ENCODE data around the gene AMOT.

Gene AMOT

DNA sequence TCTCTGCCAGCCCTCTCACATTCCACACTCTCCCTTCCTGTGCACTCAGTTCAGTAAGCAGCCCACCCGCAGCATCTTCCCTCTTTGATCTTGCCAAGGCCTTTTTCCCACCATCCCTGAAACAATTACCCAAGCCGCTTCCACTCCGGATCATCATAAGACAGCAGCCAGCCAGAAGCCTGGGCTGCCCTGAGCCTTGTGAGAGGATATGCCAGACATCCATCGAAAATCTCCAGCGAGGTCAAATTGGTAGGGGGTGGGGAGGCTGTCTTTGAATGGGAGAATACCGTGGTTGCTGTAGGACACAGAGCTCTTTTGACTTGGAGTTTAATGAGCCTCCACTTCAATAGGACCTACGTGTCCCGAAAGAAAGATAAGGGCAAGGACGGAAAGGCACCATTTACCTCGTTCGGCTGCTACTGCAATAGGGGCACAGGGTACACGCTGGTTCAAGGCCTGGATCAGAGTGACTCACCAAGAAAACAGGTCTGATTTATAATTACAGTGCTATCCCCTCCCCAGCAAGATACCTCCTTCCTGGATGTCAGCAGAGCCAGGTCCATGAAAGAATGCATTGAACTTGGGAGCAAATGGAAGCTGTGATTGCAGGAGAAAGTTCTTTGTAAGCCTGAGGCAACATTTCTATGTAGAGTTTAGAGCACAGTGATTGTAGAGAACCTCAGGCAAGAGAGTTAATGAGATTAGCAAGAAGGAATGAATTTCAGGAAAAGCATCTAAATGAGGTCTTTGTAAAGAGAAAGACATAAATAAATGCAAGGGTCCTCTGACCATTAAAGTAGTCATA lies 39.5 kb downstream of the AMOT start:
- DNase-seq: no peak

DNA sequence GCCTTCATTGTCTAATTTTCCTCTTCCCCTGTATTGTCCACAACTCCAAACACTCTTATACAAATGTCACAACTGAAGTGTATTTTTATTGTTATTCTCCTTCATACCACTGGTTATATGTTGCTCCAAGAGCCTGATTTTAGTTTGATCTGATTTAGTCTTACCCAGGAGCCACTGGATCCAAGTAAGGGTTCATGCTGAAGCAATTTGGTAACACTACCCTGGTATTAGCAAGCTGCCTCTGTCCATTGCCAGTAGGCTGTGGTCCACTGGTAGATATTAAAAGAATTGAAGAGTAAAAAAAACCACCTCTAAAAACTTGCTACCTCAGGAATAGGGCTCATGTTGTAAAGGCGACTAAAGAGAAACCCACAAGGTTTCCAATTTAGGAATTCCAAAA lies 41.2 kb downstream of the AMOT start:
- no peak for DNase-seq

DNA sequence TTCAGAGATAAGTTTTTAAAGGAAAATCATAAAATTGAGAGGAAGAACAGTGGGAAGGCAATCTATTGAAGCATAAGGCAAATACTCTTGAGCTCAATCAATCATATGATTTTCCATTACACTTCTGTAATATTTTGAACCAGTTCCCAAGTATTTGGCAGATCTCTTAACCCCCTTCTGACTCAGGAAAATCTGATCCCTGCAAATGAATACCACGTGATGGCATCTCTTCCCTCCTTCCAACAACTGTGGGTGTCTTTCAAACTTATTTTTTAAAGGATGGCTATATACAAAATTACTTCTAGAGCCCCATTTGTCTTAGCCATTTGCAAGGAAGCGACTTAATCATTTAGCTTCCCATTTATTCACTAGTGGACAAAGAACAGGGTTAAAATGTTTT lies 41.9 kb downstream of the AMOT start:
- DNase-seq: no peak

DNA sequence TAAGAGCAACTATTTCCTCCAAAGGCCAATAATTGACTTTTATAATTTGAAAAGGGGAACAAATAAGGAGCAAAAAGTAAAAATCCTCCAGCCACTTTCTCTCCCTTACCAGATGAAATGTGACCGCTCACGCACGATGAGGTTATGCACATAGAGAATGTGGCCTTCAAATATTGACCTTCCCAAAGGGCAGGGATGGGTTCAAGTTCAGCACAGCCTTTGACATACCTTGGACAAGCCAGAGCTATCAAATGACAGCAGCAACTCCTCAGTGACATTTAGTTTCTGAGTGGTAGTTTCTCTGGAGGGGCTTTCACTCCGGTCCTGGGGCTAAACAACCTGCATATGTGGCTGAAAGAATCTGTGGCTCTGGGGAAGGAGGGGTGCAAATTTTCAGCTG lies 50.7 kb downstream of the AMOT start:
- no peak for DNase-seq

DNA sequence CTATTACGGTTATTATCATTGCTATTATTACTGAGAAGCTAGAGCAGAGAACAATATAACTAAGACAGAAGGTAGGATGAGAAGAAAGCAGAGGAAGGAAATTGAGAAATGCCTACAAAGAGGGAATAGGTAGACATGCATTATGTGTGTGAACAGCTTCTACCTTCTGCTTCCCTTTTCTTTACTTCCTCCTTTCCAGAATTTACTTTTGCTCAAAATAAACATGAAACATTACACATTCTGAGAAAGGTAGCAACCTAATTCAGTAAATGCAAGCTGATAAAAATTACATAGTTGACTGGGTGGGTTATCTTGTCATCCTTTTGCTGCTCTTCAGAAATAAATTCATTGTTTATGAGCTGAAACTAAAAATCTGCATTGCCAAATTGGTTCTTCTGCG lies 54.6 kb downstream of the AMOT start:
- no peak for DNase-seq

DNA sequence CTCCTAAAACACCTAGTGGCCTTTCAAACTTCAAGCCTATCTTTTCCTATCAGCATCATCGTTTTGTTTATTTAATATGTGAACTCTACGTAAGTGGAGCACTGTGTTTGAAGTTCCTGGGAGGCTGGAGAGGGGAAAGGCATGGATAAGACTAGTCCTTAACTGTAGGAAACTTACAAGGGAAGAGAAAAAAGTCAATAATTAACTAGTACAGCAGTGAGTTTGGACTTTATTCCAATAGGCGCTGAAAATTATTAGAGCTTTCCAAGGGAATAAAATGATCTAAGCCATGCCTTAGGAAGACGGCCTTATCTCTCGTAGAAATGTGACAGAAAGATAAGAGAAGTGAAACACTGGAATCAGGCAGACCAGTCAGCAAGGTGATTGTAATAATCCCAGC lies 55.3 kb downstream of the AMOT start:
- DNase-seq: no peak

DNA sequence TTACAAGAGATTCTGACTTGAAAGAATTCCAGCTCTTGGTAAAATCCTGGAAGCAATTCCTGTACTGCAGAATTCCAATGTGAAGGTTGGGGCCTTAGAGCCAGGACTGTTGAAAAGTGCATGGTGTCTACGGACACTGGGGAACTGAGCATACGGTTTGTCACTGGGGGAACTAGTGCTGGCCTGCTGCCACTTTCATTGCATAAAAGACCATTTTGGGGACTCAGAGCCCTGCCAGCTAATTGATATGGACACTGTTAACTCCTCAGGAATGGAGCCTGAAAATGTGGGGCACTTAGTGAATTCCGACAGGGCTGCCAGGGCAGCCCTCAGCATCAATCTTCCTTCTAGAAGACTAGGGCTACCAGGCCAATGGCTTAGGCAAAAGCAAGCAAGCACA lies 55.9 kb downstream of the AMOT start:
- DNase-seq: no peak

DNA sequence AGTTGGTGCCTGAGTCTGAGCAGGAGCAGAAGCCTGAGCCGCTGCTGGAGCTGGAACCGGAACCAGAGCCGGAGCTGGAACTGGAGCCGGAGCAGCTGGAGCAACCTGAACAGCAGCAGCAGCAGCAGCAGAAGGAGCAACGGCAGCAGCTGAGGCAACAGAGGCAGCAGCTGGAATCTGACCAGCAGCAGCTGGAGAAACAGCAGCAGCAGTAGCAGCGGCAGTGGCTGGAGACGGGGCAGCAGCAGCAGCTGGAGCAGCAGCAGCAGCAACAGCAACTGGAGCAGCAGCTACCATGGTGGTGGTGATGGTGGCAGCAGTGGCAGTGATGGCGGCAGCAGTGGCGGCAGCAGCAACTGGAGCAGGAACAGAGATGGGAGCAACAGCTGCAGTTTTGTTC lies 61.5 kb downstream of the AMOT start:
- no peak for DNase-seq

DNA sequence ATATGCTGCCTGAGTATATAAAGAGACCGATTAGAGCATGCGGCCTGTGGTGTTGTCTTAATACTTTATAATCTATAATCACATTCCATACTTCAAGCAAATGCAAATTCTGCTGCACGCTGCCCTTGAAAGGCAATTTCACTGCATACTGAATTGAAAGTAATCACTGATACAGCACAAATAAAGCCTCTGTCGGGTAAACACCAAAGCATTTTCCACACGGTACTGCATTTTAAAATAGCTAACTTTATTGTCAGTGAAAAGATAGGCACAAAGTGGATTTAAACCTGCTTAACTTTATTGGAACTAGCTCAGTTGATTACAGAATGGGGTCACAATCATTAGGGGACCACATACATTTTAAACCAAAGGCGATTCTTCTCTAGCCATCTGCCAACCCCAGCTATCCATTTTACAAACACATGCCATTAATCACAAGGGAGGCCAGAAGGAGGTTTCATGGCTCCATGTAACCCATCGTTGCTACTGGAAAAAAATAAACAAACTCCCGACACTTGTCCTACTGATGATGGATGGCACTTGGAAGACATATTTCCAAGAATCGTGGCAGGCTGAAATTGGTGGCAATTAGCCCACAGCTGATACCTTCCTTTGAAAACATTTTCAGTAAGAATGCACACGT lies 65.9 kb downstream of the AMOT start:
- DNase-seq: no peak

DNA sequence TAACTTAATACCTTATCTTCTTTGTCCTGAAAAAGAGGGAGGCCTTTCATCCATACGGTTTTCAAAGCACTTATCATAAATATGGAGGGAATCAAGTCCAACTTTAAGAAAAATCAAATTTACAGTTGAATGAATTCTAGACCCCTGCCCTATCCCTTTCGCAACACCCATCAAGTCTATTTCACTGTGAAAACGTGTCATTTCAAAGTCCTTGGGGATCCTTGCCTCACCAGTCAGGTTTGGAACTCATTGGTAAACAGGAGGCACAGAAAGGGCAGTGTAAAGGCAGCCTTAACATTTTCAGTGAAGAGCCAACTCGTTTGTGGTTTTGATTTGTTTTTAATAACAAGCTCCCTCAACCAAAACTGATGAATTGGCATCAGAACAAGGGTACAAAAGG lies 66.5 kb downstream of the AMOT start:
- no peak for DNase-seq

DNA sequence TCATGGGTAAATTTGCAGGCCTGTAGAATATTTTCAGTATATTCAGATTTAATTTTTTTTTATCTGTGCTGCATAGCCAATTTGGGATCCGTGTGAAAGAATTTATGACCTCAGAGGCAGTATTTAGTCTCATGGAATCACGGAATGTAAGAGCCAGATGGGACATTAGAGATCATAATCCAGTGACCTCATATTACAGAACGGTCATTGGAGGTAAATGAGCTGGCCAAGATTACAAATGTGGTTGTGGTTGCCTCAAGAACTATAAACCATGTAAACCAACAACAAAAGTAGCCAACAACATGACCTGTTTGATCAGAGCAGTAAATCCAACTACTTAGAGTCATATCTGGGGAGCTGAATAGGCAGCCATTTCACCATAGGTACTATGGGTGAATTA lies 71.6 kb downstream of the AMOT start:
- no peak for DNase-seq

DNA sequence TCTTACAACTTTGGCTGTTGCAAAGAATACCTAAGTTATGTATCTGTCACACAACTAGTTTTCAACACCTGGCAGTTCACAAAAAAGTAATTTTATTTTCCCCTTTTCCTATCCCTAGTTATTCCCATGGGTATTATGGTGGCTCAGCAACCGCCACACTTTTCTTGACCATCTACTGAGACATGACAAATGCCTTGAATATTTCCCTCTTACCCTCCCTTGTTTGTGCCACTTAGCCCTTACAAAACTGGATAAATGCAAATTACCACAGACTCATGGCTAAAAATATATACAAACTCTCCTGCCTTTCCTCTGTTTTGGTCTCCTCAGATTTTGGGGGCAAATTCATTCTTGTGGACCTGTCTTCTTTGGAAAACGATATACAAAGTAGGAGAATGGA lies 72.1 kb downstream of the AMOT start:
- no peak for DNase-seq

DNA sequence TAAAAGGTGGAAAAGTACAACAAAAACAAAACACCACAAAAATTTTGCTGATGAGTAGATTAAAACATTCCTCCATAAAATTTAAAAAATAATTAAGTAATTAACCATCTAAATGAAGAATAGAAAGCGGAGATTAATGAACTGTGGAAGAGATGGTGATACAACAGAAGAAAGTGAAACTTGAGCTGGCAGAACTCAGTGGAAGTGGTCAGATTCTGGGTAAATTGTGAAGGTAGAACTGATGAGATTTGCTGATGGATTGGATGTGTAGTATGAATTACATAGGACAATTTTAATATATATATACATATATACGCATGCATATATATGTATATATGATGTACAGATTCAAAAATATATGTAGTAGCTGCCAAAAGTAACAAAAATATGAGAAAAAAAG lies 73.9 kb downstream of the AMOT start:
- no peak for DNase-seq

DNA sequence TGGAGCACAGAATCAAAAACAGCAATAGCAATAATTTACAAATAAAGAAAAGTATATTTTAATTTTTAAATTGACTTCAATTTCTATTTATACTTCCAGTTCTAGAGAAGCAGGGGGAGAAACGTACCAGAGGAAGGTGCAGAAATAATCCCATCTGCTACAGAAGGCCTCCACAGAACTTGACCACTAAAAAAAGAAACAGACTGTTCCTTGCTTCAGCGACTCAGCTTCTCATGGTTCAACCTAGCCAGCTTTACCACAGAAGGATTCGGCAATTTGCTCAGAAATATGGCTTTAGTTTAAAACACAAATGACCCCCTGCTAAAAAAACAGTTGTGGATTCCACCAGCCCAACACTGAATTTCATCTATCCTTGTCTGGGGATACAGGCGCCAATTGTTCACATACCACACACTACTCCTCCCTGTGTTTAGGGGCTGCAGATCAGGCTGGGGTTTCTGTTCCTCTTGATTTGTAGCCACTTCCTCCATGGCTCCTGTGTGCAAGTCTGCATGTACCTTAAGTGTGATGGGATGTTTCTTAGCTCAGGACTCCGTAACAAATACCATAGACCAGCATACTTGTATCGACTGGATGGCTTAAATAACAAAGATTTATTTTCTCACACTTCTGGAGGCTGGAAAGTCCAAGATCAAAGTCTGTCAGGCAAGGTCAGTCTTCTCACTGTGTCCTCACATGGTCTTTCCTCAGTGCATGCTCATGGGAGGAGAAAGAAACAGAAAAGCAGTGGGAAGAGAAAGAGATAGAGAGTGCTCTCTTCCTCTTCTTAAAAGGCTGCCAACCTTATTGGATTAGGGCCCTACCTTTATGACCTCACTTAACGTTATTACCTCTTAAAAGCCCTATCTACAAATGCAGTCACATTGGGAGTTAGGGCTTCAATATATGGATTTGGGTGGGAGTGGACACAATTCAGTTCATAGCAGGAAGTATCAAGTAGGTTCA lies 79.1 kb downstream of the AMOT start:
- no peak for DNase-seq

DNA sequence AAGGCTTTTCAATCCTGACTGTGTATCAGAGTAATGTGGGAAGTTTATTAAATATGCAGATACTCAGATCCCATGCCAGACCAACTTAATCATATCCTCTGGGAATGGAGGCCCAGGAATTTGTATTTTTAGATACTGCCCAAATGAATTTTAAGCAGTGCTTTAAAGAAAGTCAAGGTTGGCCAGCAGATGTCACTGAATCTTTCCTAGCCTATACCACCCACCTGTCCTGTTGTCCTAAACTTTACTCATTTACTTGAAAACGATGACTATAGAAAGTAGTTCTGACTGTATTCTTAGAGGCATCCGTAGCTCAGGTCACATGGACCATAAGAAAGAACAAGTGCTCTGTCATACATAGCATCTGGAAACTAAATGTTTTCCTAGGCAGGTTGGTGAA lies 79.9 kb downstream of the AMOT start:
- no peak for DNase-seq

DNA sequence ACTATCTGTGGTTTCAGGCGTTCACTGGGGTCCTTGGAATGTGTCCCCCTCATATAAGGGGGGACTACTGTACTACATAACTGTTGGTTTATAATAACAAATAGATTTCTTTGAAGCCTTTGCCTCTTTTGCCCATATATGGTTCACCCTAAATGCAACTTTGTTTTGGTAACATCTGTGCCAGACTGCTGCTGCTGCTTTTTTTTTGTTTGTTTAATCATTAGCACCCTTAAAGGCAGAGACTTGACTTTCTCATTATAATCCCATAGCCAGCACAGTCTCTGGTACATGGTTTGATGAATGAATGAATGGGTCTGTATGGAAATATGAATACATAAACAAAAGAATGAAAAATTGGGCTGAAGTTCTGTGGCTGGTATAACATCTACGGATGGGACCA lies 80.7 kb downstream of the AMOT start:
- no peak for DNase-seq

DNA sequence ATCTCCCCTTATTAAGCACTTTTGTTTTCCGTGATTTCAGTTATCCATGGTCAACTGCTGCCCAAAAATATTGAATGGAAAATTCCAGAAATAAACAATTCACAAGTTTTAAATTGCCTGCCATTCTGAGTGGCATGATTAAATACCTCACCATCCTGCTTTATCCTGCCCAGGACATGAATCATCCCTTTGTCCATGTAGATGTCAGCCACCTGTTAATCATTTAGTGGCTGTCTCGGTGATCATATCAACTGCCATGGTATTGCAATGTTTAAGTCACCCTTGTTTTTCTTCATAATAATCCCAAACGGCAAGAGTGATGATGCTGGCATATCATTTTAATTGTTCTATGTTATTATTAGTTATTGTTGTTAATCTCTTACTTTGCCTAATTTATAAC lies 81.1 kb downstream of the AMOT start:
- no peak for DNase-seq

DNA sequence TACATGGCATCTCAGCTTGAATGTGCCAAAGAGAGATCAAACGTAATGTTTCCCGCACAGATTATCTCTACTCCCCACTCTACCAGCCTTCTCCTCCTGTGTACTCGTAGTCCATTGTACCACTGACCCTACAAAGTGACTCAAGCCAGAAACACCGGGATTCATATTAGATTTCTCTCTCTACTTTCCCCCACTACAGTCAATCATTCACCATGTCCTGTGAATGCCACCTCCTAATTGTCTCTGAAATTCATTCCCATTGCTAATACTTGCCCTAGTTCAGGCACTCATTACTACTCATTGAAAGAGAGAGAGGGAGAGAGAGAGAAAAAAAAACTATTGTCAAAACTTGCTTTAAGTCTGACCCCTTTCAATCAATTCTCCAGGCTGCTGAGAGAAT lies 82.7 kb downstream of the AMOT start:
- no peak for DNase-seq

DNA sequence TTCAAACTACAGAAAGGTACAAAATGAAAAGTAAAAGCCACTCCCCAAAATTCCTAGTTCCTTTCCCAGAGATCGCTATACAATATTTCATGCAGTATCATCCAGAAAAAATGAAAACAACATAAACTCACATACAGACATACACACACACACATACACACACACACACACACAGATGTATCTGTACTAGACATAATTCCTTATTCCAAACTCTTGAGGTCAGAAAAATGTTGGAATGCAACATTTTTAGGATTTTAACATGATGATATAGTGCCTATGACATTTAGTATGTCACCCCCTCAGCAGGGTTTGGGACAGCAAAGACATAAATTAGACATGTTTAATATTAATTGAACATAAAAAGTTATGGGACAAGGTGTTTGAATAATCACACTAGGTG lies 87.5 kb downstream of the AMOT start:
- DNase-seq: no peak

DNA sequence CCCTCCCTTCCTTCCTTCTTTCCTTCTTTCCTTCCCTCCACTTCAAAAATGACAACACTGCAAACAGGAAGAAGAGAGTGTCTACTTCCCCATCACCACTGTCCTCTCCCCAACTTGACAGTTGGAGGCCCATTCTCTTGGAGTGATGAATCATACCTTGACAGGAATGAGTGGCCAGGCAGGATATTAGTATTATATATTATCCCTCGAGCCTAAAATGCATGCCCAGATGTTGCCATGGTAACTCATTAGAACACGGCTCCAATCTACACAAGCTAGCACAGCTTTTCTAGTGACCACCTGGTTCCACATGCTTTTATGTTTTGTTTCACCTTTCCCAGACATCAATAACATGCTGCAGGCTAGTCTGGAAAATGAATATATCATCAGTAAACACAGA lies 89.6 kb downstream of the AMOT start:
- no peak for DNase-seq

DNA sequence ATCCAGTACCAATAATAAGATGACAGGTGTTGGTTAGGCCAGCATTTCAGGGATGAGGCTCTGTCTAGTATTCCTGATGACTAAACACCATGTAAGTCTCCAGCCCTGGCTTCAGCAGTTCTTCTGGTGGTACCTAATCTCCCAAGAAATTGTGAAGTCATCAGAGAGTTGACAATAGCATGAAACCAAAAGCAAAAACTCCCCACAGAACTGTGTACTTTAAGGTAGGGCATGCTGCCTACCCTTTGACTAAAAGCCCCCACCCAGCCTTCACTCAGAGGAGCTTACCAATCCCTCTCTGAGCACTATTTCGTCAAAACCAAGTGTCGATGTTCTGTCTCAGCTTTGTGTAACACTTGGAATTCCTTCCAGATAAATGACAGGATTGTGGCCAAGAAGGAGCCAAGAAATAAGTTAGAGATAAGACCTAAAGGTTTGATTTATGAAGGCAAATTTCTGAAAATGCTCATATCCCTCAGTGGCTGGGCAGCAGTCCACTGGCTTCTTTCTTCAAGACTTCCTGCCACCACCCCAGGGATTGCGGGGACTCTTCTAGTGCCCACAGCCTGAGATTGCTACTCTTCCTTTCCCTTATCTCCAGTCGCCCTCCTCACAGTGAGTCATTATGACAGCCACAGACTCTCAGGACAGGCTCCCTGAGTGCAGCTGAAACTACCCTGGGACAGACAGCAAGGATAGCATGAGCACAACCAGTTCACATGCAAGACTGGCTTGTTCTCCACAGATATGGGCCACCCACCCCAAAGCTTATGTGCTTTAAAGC lies 93.6 kb downstream of the AMOT start:
- DNase-seq: no peak

DNA sequence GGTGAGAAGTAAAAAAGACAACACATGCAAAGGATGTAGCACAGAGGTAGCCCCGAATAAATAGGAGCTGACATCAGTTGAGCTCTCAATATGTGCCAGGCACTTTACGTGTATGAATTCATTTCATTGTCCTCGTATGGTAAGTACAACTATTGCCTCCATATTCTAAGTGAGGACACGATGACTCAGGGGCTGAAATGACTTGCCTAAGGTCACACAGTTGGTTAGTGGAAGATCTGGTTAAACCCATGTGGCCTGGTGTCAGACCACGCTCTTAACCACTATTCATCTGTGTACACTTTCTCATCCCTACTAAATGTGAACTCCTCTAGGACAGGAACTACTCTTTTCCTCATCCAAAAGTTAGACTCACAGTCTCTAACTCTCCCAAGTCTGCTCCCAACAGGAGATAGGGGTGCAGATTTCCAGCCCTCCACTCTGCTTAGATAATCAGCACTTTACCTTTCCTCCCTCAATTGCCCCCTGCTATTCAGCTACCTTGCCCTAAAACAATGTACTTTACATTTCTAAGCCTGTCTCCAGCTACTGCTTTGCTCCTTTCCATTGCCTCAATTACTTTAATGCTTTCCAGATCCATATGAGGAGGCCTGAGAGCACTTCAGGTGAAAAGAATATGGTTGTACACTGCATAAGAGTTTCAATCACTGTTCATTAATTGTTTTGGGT lies 102.1 kb downstream of the AMOT start:
- DNase-seq: no peak
